ENCODE measurements around the gene NEUROD2. TPM values are rescaled to one million over a fixed set of nuclear protein-coding genes. Genes with fewer than 3 reads are reported as not detected.

NEUROD2 gene
- polyA plus RNA-seq, 1 donor: 0.01 TPM

DNA sequence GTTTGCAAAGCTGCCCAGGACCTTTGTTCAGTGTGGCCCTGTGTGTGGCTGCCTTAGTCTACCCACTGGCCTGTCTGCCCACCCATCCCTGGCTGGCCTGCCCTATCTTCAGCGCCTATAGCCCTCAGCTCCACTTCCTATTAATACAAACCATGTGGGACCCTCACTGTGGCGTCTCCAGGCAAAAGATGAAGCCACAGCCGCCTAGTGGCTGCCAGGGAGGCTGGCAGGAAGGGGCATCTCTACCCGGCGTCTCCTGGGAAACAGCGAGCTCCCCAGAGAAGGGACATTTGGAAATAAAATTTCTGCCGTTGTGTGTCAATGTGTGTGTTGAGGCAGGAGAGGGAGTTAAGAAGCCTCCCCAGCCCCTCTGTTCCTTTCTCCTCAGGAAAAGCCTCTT lies 31.5 kb downstream of the NEUROD2 start:
- Histone ChIP-seq H3K27ac (ENCODE audit: low read length) (no peak overlapping the region), H3K9me3 (ENCODE audit: control insufficient read depth, low read depth, low read length) (peaks cover 7% of the 10 kb centered on the region), H3K4me3 (ENCODE audit: low read length) (no peak overlapping the region), H3K27me3 (ENCODE audit: control insufficient read depth, insufficient read depth, low read length) (peaks cover 8% of the 10 kb centered on the region), H3K36me3 (ENCODE audit: control insufficient read depth, insufficient read depth, low read length) (no peaks in the 10 kb centered on the region), H3K4me1 (ENCODE audit: control insufficient read depth, insufficient read depth, low read length) (peaks cover 6% of the 10 kb centered on the region)
- no peak for DNase-seq
- WGBS (ENCODE audit: insufficient coverage, low lambda C conversion rate): no CpG with 5 or more reads among the region's 7 CpGs

DNA sequence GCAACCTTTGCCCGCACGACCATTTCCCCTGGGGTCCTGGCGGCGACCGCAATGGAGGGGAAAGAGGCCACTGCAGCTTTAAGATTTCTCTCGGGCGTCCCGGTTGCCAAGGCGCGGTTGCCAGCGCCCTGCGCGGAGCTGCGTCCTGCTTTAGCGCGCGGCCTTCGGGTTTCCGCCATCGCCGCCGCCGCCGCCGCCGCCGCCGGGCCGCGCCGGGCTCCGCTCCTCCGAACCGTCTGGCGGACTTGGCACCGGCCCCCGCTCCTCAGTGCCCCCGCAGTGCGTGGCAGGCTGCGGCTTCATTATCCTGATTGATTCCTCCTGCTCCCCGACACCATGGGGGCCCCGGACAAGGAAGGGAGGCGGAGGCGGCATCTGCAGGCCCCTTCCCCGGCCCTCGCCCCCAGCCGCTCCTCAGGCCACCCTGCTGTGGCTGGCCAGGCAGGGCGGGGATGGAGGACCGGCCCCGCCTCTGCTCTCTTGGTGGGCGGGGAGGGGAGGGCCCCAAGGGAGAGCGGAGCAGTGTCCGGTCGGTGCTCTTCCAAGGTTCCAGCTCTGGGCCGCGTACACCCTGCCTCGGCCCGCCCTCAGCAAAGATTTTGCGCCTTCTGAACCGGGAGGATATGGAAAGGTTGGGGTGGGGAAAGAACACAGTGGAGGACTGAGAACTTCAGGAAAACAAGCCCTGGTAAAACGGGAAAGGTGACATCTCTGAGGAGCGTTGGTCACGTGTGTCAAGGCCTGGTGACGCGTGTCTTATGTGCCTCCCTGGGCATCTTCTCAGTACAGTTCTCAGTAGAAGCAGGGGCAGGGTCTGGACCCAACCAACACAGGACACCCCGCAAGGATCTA lies 34.0 kb downstream of the NEUROD2 start:
- peaks cover 6% of the 10 kb centered on the region for H3K4me1 ChIP-seq (ENCODE audit: control insufficient read depth, insufficient read depth, low read length)
- peaks cover 7% of the 10 kb centered on the region for H3K9me3 ChIP-seq (ENCODE audit: control insufficient read depth, low read depth, low read length)
- peaks cover 9% of the 10 kb centered on the region for H3K36me3 ChIP-seq (ENCODE audit: control insufficient read depth, insufficient read depth, low read length)
- H3K4me3 ChIP-seq (ENCODE audit: low read length): peak overlapping the region; percentile 55
- H3K27me3 ChIP-seq (ENCODE audit: control insufficient read depth, insufficient read depth, low read length): peaks cover 4% of the 10 kb centered on the region
- peak; percentile 32 to 69 for DNase-seq
- WGBS (ENCODE audit: insufficient coverage, low lambda C conversion rate): no CpG with 5 or more reads among the region's 66 CpGs
- peak overlapping the region; percentile 30 for H3K27ac ChIP-seq (ENCODE audit: low read length)

DNA sequence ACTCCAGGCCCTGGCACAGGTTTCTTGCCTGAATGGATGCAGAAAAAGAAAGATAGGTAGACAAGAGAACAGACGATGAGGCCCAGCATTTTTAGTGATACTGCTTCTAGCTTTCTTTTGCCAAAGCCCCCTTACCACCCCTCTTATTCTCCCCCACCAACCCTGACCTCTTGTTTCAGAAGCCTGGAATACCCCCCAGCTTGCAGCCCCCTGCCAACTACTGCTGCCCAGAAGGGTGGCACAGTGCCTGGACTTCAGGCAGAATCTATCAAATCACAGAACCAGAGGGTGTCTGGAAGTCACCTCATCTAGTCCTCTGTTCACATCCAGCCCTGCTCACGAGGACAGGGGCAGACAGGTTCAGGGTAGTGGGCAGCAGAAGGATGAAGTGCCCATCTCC lies 35.6 kb downstream of the NEUROD2 start:
- peaks cover 6% of the 10 kb centered on the region for H3K4me1 ChIP-seq (ENCODE audit: control insufficient read depth, insufficient read depth, low read length)
- no peaks in the 10 kb centered on the region for H3K27me3 ChIP-seq (ENCODE audit: control insufficient read depth, insufficient read depth, low read length)
- H3K4me3 ChIP-seq (ENCODE audit: low read length): no peak overlapping the region
- H3K36me3 ChIP-seq (ENCODE audit: control insufficient read depth, insufficient read depth, low read length): peaks cover 21% of the 10 kb centered on the region
- no CpG with 5 or more reads among the region's 2 CpGs for WGBS (ENCODE audit: insufficient coverage, low lambda C conversion rate)
- H3K9me3 ChIP-seq (ENCODE audit: control insufficient read depth, low read depth, low read length): peaks cover 7% of the 10 kb centered on the region
- H3K27ac ChIP-seq (ENCODE audit: low read length): no peak overlapping the region
- no peak for DNase-seq

DNA sequence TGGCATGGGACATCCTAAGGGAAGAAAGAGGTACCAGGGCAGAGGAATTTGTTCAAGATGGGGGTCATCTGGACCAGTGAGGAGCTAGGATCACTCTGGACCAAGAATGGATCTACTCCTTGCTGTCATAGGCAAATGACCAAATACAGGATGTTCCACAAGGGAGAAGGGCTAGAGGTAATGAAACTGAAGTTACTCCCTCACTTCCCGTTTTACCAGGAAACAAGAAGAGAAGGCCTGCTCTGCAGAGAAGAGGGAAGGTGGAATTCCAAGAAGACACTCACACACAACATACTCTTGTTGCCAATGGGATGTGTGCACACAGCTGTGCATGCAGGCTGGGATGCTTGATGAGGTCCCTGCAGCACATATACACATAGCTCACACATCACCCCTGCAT lies 38.6 kb downstream of the NEUROD2 start:
- peaks cover 35% of the 10 kb centered on the region for H3K36me3 ChIP-seq (ENCODE audit: control insufficient read depth, insufficient read depth, low read length)
- H3K27me3 ChIP-seq (ENCODE audit: control insufficient read depth, insufficient read depth, low read length): no peaks in the 10 kb centered on the region
- DNase-seq: no peak
- H3K27ac ChIP-seq (ENCODE audit: low read length): no peak overlapping the region
- no CpG with 5 or more reads among the region's 1 CpG for WGBS (ENCODE audit: insufficient coverage, low lambda C conversion rate)
- peaks cover 2% of the 10 kb centered on the region for H3K4me1 ChIP-seq (ENCODE audit: control insufficient read depth, insufficient read depth, low read length)
- no peak overlapping the region for H3K4me3 ChIP-seq (ENCODE audit: low read length)
- H3K9me3 ChIP-seq (ENCODE audit: control insufficient read depth, low read depth, low read length): peaks cover 7% of the 10 kb centered on the region

DNA sequence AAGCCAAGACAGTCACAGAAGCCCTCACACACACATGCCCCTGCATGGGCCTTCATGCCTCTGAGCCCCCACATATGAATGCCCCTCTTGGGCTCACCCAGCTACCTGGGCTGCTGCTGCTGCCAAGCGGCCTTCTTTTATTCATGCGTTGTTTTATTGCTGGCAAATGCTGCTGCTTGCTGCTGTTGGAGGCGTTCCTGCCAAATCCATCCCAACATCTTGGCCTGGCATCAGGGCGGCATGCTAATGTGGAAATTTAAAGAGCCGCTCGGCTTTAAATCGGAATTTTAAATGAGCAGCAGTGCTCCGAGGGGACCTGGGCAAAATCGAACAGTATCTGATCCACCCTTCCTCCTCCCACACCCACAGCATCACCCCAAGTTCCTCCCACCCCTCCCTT lies 39.0 kb downstream of the NEUROD2 start:
- WGBS (ENCODE audit: insufficient coverage, low lambda C conversion rate): no CpG with 5 or more reads among the region's 9 CpGs
- DNase-seq: no peak
- no peaks in the 10 kb centered on the region for H3K27me3 ChIP-seq (ENCODE audit: control insufficient read depth, insufficient read depth, low read length)
- H3K4me1 ChIP-seq (ENCODE audit: control insufficient read depth, insufficient read depth, low read length): no peaks in the 10 kb centered on the region
- H3K27ac ChIP-seq (ENCODE audit: low read length): no peak overlapping the region
- H3K9me3 ChIP-seq (ENCODE audit: control insufficient read depth, low read depth, low read length): peaks cover 6% of the 10 kb centered on the region
- H3K4me3 ChIP-seq (ENCODE audit: low read length): no peak overlapping the region
- peaks cover 35% of the 10 kb centered on the region for H3K36me3 ChIP-seq (ENCODE audit: control insufficient read depth, insufficient read depth, low read length)

DNA sequence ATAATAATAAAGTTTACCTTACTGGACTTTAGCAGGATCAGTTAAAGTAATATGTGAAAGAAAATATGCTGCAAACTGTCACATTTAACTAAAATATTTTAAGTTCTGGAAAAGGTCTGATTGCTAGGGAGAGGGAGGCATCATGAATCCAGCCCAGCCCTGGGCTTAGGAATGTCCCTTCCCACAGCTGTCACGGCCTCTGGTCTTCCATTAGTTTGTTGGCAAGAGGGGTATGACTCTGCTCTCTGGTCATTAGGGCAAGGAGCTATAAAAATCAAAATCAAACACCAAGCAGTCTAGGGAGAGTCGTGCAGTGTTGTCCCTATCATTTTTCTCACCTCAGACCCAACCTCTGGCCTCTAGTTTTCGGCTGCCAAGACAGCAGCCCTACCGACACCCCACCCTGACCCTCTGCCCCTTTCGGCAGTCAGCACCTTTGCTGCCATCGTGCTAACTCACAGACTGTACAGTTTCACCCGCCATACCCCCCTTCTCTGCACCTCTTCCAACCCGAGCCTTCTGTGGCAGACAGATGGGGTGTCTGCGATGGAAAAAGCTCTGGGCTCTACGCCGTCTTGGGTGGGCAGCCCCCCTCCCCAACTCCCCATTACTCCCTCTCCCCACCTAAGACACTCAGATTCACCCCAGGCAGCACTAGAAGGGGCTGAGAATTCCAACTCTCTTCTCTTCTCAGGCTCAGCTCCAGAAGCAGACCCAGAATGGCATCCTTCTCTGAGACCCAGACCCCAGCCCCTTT lies 41.4 kb downstream of the NEUROD2 start:
- peaks cover 37% of the 10 kb centered on the region for H3K36me3 ChIP-seq (ENCODE audit: control insufficient read depth, insufficient read depth, low read length)
- WGBS (ENCODE audit: insufficient coverage, low lambda C conversion rate): no CpG with 5 or more reads among the region's 11 CpGs
- no peaks in the 10 kb centered on the region for H3K27me3 ChIP-seq (ENCODE audit: control insufficient read depth, insufficient read depth, low read length)
- H3K4me1 ChIP-seq (ENCODE audit: control insufficient read depth, insufficient read depth, low read length): no peaks in the 10 kb centered on the region
- H3K4me3 ChIP-seq (ENCODE audit: low read length): no peak overlapping the region
- DNase-seq: no peak
- no peak overlapping the region for H3K27ac ChIP-seq (ENCODE audit: low read length)
- H3K9me3 ChIP-seq (ENCODE audit: control insufficient read depth, low read depth, low read length): peaks cover under 1% of the 10 kb centered on the region

DNA sequence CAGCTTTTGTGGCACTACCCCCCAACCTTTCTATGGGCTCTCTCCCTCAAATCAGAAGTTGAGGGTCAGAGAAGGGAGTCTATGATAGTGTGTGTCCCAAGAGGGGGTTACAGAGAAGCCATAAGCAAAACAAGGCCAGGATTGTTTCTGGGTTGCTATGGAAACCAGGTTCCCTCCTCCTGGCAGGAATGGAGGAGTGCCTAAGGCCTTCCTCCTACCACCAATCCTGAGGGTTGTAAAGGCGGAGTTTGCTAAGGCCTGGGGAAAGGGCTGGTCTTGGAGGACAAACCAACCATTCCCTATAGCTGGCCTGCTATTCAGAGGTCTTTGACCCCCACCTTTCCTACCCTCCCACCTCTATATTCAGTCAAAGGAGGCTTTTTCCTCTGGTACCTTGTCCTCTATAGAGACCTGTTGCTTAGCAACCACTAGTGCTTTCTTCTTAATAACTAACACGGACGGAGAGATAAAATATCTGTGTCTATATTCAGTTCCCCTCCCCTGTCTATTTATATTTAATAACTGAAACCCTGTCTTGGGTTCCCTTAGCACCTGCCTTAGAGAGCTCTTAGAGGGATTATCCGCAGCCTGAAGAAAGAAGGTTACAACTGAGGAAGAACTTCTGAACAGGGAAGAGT lies 43.4 kb downstream of the NEUROD2 start:
- 20% methylated on average over 1 of the region's 4 CpGs for WGBS (ENCODE audit: insufficient coverage, low lambda C conversion rate)
- Histone ChIP-seq H3K27me3 (ENCODE audit: control insufficient read depth, insufficient read depth, low read length) (no peaks in the 10 kb centered on the region), H3K36me3 (ENCODE audit: control insufficient read depth, insufficient read depth, low read length) (peaks cover 34% of the 10 kb centered on the region), H3K27ac (ENCODE audit: low read length) (no peak overlapping the region), H3K9me3 (ENCODE audit: control insufficient read depth, low read depth, low read length) (no peaks in the 10 kb centered on the region), H3K4me3 (ENCODE audit: low read length) (no peak overlapping the region), H3K4me1 (ENCODE audit: control insufficient read depth, insufficient read depth, low read length) (no peaks in the 10 kb centered on the region)
- DNase-seq: peak in 1 of 2 donors; percentile 24

DNA sequence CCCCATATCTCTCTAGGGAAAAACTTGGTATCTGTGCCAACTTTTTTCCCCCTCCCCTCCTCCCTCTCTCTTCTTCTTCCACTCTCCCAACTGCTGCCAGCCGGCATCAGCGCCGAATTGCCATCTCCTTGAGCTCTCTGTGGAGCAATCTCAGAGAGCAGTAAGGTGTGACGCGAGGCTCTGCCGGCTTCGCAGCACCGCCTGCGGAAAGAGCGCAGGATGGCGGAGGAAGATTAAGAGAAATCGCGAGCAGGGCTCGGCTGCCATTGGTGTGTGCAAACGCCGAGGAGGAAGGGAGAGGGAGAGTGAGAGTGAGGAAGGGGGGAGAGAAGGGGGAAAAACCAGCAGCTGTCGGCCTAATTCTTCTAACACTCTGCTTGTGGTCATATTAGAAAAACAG lies 44.2 kb downstream of the NEUROD2 start:
- H3K27me3 ChIP-seq (ENCODE audit: control insufficient read depth, insufficient read depth, low read length): no peaks in the 10 kb centered on the region
- no peaks in the 10 kb centered on the region for H3K9me3 ChIP-seq (ENCODE audit: control insufficient read depth, low read depth, low read length)
- WGBS (ENCODE audit: insufficient coverage, low lambda C conversion rate): 20% methylated on average over 1 of the region's 17 CpGs
- no peaks in the 10 kb centered on the region for H3K4me1 ChIP-seq (ENCODE audit: control insufficient read depth, insufficient read depth, low read length)
- peaks cover 31% of the 10 kb centered on the region for H3K36me3 ChIP-seq (ENCODE audit: control insufficient read depth, insufficient read depth, low read length)
- no peak for DNase-seq
- H3K4me3 ChIP-seq (ENCODE audit: low read length): no peak overlapping the region
- no peak overlapping the region for H3K27ac ChIP-seq (ENCODE audit: low read length)

DNA sequence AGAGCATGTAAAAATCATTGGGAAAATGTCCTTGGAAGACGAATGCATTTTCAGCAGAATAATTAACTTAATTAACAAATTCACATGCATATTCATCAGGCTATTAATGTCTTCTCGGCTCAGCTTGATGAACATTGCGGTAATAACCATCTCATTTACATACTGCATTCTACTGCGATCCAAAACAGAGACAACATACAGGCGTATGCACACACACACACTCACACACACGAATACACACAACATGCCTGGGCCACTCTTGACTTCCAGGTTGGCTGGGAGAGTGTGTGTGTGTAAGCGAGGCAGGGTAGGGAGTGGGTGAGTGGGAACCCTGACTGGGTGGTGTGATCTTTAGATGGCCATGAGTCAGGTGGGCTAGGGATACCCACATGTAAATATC lies 44.7 kb downstream of the NEUROD2 start:
- no peak overlapping the region for H3K27ac ChIP-seq (ENCODE audit: low read length)
- DNase-seq: no peak
- no peak overlapping the region for H3K4me3 ChIP-seq (ENCODE audit: low read length)
- H3K9me3 ChIP-seq (ENCODE audit: control insufficient read depth, low read depth, low read length): no peaks in the 10 kb centered on the region
- peaks cover 28% of the 10 kb centered on the region for H3K36me3 ChIP-seq (ENCODE audit: control insufficient read depth, insufficient read depth, low read length)
- no peaks in the 10 kb centered on the region for H3K27me3 ChIP-seq (ENCODE audit: control insufficient read depth, insufficient read depth, low read length)
- no peaks in the 10 kb centered on the region for H3K4me1 ChIP-seq (ENCODE audit: control insufficient read depth, insufficient read depth, low read length)
- 33% methylated on average over 1 of the region's 7 CpGs for WGBS (ENCODE audit: insufficient coverage, low lambda C conversion rate)

DNA sequence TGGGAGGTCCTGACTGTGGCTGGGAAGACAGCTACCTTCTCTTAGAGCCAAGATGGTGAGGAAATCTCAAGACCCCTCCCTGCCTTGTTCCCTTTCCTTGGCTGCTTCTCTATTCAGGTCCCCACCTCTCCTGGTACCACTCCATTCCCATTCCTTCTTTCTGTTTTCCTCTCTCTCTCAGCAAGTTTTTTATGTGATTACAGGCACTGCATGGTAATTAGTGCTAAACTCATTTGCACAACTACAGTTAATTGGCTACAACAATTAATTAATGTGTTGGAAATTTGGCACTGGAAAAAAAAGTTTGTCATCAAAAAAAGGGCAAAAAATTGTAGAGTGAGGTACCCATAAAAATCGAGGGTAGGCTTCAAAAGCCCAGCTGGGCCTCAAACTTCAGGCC lies 45.3 kb downstream of the NEUROD2 start:
- Histone ChIP-seq H3K27me3 (ENCODE audit: control insufficient read depth, insufficient read depth, low read length) (no peaks in the 10 kb centered on the region), H3K4me3 (ENCODE audit: low read length) (no peak overlapping the region), H3K36me3 (ENCODE audit: control insufficient read depth, insufficient read depth, low read length) (peaks cover 23% of the 10 kb centered on the region), H3K4me1 (ENCODE audit: control insufficient read depth, insufficient read depth, low read length) (no peaks in the 10 kb centered on the region), H3K9me3 (ENCODE audit: control insufficient read depth, low read depth, low read length) (no peaks in the 10 kb centered on the region), H3K27ac (ENCODE audit: low read length) (no peak overlapping the region)
- 80% methylated on average over 1 of the region's 1 CpG for WGBS (ENCODE audit: insufficient coverage, low lambda C conversion rate)
- DNase-seq: no peak

Measured in large intestine (tissue), 3 donors.